AG09309 (cell line): ENCODE measurements around the gene PPFIA4.

Source experiments
- DNase-seq: peaks from one replicate; pipeline ENCODE4 v3.0.0-alpha.2; 2010; ENCODE audit warnings: low read depth
- H3K4me3 ChIP-seq: 2 replicates; pipeline ENCODE4 v1.5.1; 2011; ENCODE audit warnings: mild to moderate bottlenecking, low read depth, low read length, moderate library complexity; ENCODE audit not compliant: control insufficient read depth
- CTCF ChIP-seq: IDR thresholded peaks from 2 replicates; pipeline ENCODE4 v1.5.1; 2011; ENCODE audit warnings: mild to moderate bottlenecking, low read depth, low read length, inconsistent platforms; ENCODE audit not compliant: insufficient read depth, control insufficient read depth; ENCODE audit errors: missing control alignments

PPFIA4 gene

GRCh38 chr1:203065986-203066385, 39.7 kb downstream of the PPFIA4 start:
- DNase-seq = no peak
- no peak overlapping the region for H3K4me3 ChIP-seq
- no peak for TF ChIP-seq CTCF

- DNase-seq = no peak
- H3K4me3 ChIP-seq = no peak overlapping the region
- TF ChIP-seq CTCF = no peak
These were observed 40.7 kb downstream of the PPFIA4 start for GRCh38 chr1:203066965-203067364.

- peak; percentile 31 for DNase-seq
- H3K4me3 ChIP-seq = no peak overlapping the region
- TF ChIP-seq CTCF = no peak
These were observed 42.9 kb downstream of the PPFIA4 start for GRCh38 chr1:203069030-203069747.

DNA sequence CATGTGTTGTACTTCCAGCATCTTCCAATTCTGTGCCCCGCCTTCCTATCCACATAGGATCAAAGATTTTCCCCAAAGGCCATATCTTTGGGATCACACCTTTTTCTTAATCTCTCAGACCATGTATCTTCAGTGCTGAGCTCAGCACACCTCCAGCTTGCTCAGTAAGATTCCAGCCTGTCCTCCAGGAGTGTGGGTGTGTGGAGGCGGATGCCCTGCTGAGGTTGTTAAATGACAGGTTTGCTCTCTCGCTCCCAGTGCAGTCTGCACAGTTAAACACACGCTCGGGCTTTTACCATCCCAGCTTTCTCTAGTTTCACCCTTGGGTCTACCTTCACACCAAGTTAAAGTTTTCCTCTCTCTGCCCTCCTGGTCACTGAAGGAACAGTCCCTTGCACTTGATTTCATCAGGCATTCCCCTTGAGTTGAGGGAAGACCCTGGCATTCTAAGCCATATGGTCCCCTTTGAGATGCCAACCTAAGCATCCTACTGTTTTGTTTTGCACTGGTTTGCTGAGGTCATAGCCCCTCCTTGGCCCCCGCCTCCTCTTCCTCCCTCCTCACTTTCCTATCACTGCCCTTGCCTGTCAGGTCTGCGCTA, 45.8 kb downstream of the PPFIA4 start:
- DNase-seq = no peak
- H3K4me3 ChIP-seq = no peak overlapping the region
- no peak for TF ChIP-seq CTCF

DNA sequence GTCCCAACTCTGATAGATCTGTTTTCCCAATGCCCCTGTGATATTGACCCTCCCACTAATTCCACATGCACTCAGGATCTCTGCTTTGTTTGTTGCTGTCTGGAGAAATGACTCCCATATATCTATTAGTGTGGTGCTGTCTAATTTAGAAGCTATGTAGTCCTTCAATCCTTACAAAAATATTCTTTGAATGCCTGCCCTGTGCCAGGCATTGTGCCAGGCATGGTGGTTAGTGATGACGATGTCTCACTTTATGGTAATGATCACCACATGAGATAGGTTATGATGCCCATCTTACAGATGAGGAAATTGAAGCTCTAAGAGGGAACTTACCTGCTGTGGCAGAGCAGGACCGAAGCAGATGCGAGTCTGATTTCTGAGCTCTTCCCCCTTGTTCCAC, 46.6 kb downstream of the PPFIA4 start:
- H3K4me3 ChIP-seq = no peak overlapping the region
- TF ChIP-seq CTCF = no peak
- DNase-seq = peak; percentile 39

DNA sequence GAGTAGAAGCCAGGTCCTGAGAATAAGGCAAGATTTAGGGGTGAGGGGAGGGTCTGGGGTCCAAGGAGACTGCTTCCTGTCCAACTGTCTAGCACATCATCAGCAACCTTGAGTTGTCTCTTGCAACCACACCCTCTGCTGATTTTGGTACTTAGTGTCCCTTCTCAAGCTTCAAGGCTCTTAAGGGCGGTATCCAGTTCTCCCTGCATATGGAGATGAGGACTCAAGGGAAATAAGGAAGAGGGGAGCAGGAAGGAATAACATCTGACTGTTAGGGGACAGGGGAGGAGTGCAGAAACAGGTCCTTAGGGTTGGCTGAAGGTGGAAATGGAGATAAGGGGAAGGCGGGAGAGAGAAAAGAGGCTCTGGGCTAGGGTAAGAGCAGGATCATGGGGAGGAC, 47.2 kb downstream of the PPFIA4 start:
- TF ChIP-seq CTCF = no peak
- no peak for DNase-seq
- no peak overlapping the region for H3K4me3 ChIP-seq

GRCh38 chr1:203074610-203075009, 48.3 kb downstream of the PPFIA4 start:
- no peak for DNase-seq
- H3K4me3 ChIP-seq = no peak overlapping the region
- TF ChIP-seq CTCF = no peak
